ENCODE results near the gene ZDHHC16. TPM values are rescaled to one million over a fixed set of nuclear protein-coding genes. Genes with fewer than 3 reads are reported as not detected.

ZDHHC16 gene
- 10 to 100 TPM; 30.8 to 42.4 TPM for total RNA-seq

DNA sequence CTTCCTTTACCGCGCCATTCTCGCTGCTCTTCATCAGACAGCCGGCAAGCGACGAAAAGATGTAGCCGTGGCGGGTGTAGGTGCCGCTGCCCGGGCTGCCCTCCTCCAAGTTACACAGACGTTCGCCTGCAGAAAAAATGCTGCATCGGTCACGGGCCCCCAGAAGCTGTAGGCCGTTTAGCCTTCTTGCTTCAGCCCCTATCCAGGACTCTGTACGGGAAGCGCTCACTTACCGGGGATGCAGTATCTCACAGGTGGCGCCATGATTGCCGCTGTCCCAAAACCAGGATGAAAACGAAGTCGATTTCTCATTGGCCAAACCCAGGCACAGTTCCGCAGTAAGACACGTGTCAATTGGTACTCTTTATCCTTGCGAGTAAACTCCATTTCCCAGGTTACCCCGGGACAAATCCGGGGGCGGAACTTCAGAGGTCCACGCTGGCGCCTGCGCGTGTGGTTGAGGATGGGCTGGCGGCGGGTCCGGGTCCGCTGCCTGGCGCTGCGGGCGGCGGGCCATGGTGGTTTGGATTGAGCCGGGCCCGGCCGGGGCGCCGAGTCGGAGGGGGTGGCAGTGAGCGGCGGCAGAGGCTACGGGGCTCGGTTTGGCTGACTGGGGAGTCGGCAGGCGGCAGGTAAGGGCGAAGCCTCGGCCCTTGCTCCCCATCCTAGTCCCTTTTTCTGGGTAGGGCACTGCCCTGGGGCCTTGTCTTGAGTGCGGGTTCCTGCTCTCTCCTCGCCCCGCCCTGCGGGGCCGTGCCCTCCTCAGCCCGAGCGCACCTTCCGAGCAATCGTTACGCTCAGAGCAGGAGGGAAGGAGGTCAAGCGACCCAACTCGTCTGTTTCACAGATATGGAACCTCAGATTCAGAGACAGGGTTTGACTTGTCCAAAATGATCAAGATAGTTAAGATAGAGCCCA lies at the start of gene ZDHHC16, which contains the start of gene EXOSC1:
Gene ZDHHC16, plus strand, starts transcription at position 454 of the 918 bp plus-strand sequence. CDS start 5,501 bp downstream, outside the sequence.
Gene EXOSC1, minus strand, starts transcription at position 285 of the 918 bp plus-strand sequence. Its CDS starts 21 bp downstream, at position 264.
- peak within 1 kb of the TSS; percentile 80 to 81 for H3K4me3 ChIP-seq
- H3K27ac ChIP-seq, result peak within 1 kb of the TSS; percentile 68 to 73
- H3K9me3 ChIP-seq, result no peaks in the 10 kb centered on the region
- no peaks in the 10 kb centered on the region for H3K36me3 ChIP-seq
- under 1% methylated on average over 66 of the region's 66 CpGs for WGBS
- no peaks in the 10 kb centered on the region for H3K27me3 ChIP-seq (replicated peaks; ENCODE audit: insufficient read depth)
- TF ChIP-seq POLR2A (IDR thresholded peaks at IDR 0.05) (peak; percentile 87), POLR2AphosphoS5 (IDR thresholded peaks at IDR 0.05) (peak; percentile 97)
- TF ChIP-seq, protein P1, sequence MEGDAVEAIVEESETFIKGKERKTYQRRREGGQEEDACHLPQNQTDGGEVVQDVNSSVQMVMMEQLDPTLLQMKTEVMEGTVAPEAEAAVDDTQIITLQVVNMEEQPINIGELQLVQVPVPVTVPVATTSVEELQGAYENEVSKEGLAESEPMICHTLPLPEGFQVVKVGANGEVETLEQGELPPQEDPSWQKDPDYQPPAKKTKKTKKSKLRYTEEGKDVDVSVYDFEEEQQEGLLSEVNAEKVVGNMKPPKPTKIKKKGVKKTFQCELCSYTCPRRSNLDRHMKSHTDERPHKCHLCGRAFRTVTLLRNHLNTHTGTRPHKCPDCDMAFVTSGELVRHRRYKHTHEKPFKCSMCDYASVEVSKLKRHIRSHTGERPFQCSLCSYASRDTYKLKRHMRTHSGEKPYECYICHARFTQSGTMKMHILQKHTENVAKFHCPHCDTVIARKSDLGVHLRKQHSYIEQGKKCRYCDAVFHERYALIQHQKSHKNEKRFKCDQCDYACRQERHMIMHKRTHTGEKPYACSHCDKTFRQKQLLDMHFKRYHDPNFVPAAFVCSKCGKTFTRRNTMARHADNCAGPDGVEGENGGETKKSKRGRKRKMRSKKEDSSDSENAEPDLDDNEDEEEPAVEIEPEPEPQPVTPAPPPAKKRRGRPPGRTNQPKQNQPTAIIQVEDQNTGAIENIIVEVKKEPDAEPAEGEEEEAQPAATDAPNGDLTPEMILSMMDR (IDR thresholded peaks at IDR 0.05), result peak in 2 of 4 experiments; percentile 28 to 36
- peak; percentile 96 for DNase-seq (ENCODE audit: low spot score)
- H3K4me1 ChIP-seq (replicated peaks), result peaks cover 8% of the 10 kb centered on the region
- intact Hi-C loops (cut with DNase I), result no loop called here

DNA sequence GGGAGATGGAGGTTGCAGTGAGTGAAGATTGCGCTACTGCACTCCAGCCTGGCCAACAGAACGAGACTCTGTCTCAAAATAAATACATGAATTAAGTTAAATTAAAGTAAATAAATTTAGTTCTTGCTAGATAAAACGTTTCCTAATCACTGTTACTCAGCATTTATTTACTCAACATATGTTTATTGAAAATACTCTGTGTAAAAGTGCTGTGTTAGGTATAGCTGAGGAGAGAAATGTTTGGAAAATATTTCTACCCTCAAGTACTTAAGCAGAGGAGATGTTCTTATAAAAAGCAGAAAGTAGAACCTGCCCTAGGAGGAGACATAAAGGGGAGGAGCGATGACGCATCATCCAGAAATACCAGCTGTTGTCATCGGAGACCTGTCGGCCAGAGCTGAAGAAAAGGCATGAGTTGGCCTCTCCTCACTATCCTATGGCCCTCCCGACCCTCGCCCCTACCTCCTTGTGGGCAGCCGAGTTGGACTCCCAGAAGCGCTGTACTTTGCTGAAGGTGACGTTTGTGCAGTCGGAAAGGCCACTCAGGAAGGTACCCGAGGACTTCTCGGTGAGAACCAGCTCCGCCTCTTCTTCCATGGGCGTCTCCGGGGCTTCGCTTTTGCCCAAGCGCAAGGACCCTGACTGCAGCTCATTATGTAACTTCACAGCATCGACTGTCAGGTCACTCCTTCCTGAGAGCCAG lies 46.0 kb upstream of the ZDHHC16 start:
- peak overlapping the region; percentile 57 to 68 for H3K27ac ChIP-seq
- peak; percentile 31 for TF ChIP-seq POLR2A (IDR thresholded peaks at IDR 0.05)
- TF ChIP-seq, protein P1 (IDR thresholded peaks at IDR 0.05), result no peak
- DNase-seq (ENCODE audit: low spot score), result peak; percentile 14
- H3K36me3 ChIP-seq, result no peaks in the 10 kb centered on the region
- intact Hi-C loops (cut with DNase I), result no loop called here
- H3K27me3 ChIP-seq (replicated peaks; ENCODE audit: insufficient read depth), result no peaks in the 10 kb centered on the region
- H3K9me3 ChIP-seq, result no peaks in the 10 kb centered on the region
- 32% methylated on average over 21 of the region's 21 CpGs for WGBS
- no peaks in the 10 kb centered on the region for H3K4me1 ChIP-seq (replicated peaks)
- H3K4me3 ChIP-seq, result peak overlapping the region; percentile 55 to 62

DNA sequence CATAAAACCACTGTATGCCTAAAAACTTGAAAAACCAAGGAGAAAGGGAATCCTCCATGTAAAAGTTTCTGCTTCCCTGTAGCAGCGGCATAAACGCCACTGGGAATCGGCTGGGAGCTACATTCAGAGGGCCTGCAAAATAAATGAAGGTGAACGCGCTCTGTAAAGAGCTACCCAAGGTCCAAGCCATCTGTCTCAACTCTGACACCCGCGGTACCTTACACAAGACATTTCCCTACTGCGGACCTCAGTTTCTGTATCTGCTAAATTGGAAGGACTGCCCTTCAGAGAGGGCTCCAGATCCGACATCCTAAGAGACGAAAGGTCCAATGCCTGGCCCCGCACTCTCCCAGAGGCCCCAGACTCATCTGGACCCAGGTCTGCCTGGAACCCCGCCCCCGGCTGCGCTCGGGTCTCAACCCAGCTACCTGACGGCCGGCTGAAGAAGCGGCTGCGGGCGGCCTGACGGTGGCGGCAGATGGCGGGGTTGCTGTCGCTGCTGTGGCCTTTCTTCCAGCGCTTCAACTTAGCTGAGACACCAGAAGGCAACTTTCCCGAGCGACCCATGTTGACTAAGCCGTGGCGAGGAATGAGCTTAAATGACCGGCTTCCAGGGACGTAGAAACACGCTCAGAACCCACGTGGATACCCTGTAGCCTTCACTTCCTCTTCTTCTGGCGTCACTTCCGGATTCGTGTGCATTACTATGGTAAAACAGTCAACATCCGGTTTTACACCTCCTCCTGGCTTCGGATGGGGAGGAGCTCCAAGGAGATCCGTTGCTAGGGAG lies 45.1 kb upstream of the ZDHHC16 start, which contains the start of gene RRP12:
Gene RRP12, minus strand, starts transcription at position 676 of the 790 bp plus-strand sequence. Its CDS starts 109 bp downstream, at position 567.
- no peaks in the 10 kb centered on the region for H3K27me3 ChIP-seq (replicated peaks; ENCODE audit: insufficient read depth)
- H3K27ac ChIP-seq, result peak within 1 kb of the TSS; percentile 57 to 68
- under 1% methylated on average over 39 of the region's 39 CpGs for WGBS
- H3K4me3 ChIP-seq, result peak within 1 kb of the TSS; percentile 55 to 62
- H3K4me1 ChIP-seq (replicated peaks), result no peaks in the 10 kb centered on the region
- H3K36me3 ChIP-seq, result no peaks in the 10 kb centered on the region
- peak; percentile 90 for DNase-seq (ENCODE audit: low spot score)
- peak; percentile 97 for TF ChIP-seq POLR2AphosphoS5 (IDR thresholded peaks at IDR 0.05)
- TF ChIP-seq, protein P1 (IDR thresholded peaks at IDR 0.05), result peak in 2 of 4 experiments; percentile 1 to 12
- no peak for TF ChIP-seq POLR2A (IDR thresholded peaks at IDR 0.05)
- intact Hi-C loops (cut with DNase I), result no loop called here
- H3K9me3 ChIP-seq, result no peaks in the 10 kb centered on the region

DNA sequence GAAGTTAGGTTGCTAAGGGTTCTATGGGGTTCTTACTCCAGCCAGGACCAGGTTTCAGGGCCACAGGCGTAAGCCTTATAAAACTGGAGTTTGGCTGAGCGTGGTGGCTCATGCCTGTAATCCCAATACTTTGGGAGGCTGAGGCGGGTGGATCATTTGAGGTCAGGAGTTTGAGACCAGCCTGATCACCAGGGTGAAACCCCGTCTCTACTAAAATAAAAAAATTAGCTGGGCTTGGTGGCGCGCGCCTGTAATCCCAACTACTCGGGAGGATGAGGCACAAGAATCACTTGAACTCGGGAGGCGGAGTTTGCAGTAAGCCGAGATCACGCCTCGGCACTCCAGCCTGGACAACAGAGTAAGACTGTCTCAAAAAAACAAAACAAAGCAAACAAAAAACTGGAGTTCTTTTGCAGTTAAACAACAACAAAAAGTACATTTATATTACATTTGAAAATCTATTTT lies 44.5 kb upstream of the ZDHHC16 start:
- H3K27me3 ChIP-seq (replicated peaks; ENCODE audit: insufficient read depth), result no peaks in the 10 kb centered on the region
- no peaks in the 10 kb centered on the region for H3K4me1 ChIP-seq (replicated peaks)
- no peaks in the 10 kb centered on the region for H3K9me3 ChIP-seq
- DNase-seq (ENCODE audit: low spot score), result no peak
- H3K27ac ChIP-seq, result peak overlapping the region; percentile 57 to 68
- TF ChIP-seq POLR2AphosphoS5 (IDR thresholded peaks at IDR 0.05), result no peak
- TF ChIP-seq, protein P1 (IDR thresholded peaks at IDR 0.05), result peak in 1 of 4 experiments; percentile 0
- 70% methylated on average over 13 of the region's 13 CpGs for WGBS
- intact Hi-C loops (cut with DNase I), result no loop called here
- peak overlapping the region; percentile 55 to 62 for H3K4me3 ChIP-seq
- H3K36me3 ChIP-seq, result no peaks in the 10 kb centered on the region
